Upper lobe of left lung (tissue), 6 donors: ENCODE measurements around the gene PFDN2. TPM values are rescaled to one million over a fixed set of nuclear protein-coding genes. Genes with fewer than 3 reads are reported as not detected.

Experiments used
- ATAC-seq, 2 donors: fragments of 200-7000 bp; cut with Tn5 transposase; one replicate each; pipeline ENCODE4 v1.9.1; 2022; ENCODE audit warnings: mild to moderate bottlenecking in 2 of 2, moderate library complexity in 2 of 2; ENCODE audit not compliant: low FRiP score in 2 of 2
- DNase-seq, 2 donors: peaks; one replicate each; pipeline ENCODE4 v3.0.0-alpha.2; 2019 to 2020
- H3K27ac ChIP-seq, 4 donors: fragments of 200-600 bp; sonication (generic); one replicate each; pipeline ENCODE4 v1.5.1; 2016 to 2019
- H3K27me3 ChIP-seq, 4 donors: fragments of 200-600 bp; sonication (generic); one replicate each; pipeline ENCODE4 v1.5.1; 2017 to 2019
- H3K36me3 ChIP-seq, 4 donors: fragments of 200-600 bp; sonication (generic); one replicate each; pipeline ENCODE4 v1.5.1; 2016 to 2019
- H3K4me1 ChIP-seq, 4 donors: fragments of 200-600 bp; sonication (generic); one replicate each; pipeline ENCODE4 v1.5.1; 2018 to 2019
- H3K4me3 ChIP-seq, 4 donors: fragments of 200-600 bp; sonication (generic); one replicate each; pipeline ENCODE4 v1.5.1; 2017 to 2019; ENCODE audit warnings: mild to moderate bottlenecking in 2 of 4, moderate library complexity in 1 of 4
- H3K9me3 ChIP-seq, 4 donors: fragments of 200-600 bp; sonication (generic); one replicate each; pipeline ENCODE4 v1.5.1; 2018 to 2019
- EP300 ChIP-seq, 4 donors: sonication (generic); formaldehyde crosslinking; IDR thresholded peaks; one replicate each; pipeline ENCODE4 v1.5.1; 2017; ENCODE audit warnings: antibody characterized with exemption in 4 of 4, control low read depth in 2 of 4
- POLR2A ChIP-seq, 4 donors: fragments of 450-650 bp; IDR thresholded peaks; one replicate each; pipeline ENCODE4 v1.5.1; 2016 to 2017; ENCODE audit warnings: antibody characterized with exemption in 4 of 4, mild to moderate bottlenecking in 2 of 4
- POLR2AphosphoS5 ChIP-seq, 2 donors: sonication (generic); formaldehyde crosslinking; IDR thresholded peaks; one replicate each; pipeline ENCODE4 v1.5.1; 2017; ENCODE audit warnings: antibody characterized with exemption in 2 of 2
- WGBS, 2 donors: methylation state at CpG; one replicate each; pipeline ENCODE4 v1.1.5; 2017 to 2018; 5-methylcytosine and 5-hydroxymethylcytosine counted together
- total RNA-seq, 6 donors: library from RNA; depleted of rRNA in 4 of 6; stranded (reverse); fragments of >200 nt in 4 of 6; gene quantifications; one replicate each; pipeline versions ENCODE4 v1.1.0 to v1.2.1, GENCODE V29; 2016 to 2021
- TF ChIP-seq, protein P1 (sequence below), 6 experiments: fragments of 450-650 bp in 4 of 6; fragments of 200-600 bp in 2 of 6; sonication (generic) in 2 of 6; IDR thresholded peaks; one replicate each; pipeline ENCODE4 v1.5.1; 2016 to 2019; ENCODE audit warnings: antibody characterized with exemption in 6 of 6
- donor health status: DM: no; HTN: no; CAD: no; lungs with moderate emphysema.
- donor health status: DM: no; HTN: yes; CAD: no; lungs with severe emphysema.

Gene PFDN2
- total RNA-seq, 6 donors from 2014 or later, result 17.8 to 55.9 (median 41.4) TPM

DNA sequence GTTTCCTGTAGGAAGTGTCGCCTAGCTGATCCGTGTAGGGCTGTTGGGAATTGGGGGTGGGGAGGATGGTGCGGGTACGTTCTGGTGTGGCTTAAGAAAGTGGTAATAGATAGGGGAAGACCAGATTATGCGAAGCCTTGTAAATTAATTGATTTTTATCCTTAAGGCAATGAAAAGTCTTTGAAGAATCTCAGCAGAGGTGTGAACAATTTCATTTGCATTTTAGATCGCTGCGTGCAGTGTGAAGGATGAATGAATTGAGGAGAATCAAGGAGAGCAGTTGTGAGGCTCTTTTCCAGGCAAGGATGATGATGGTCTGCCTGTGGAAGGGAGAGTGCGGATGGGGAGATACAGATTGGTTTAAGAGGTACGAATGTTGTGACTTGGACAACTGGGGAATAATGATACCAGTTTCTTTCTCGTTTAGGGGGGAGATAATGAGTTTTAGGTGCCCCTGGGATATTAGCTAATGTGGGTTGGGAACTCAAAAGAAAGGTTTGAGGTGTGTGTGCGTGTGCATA, 15.4 kb upstream of the PFDN2 start:
- H3K4me3 ChIP-seq, result peak overlapping the region; percentile 44 to 88 (median 70)
- no peak for DNase-seq
- H3K9me3 ChIP-seq, result no peaks in the 10 kb centered on the region
- H3K27me3 ChIP-seq, result no peaks in the 10 kb centered on the region
- WGBS, 2 donors, result 6 to 8% methylated on average over 11 of the region's 11 CpGs
- peak overlapping the region; percentile 97 to 100 (median 98) for H3K27ac ChIP-seq
- ATAC-seq, result no peak
- peaks cover 37 to 60% (median 44%) of the 10 kb centered on the region in 4 donors for H3K4me1 ChIP-seq
- H3K36me3 ChIP-seq, result peaks cover 4 to 19% (median 10%) of the 10 kb centered on the region in 4 donors
- TF ChIP-seq POLR2AphosphoS5 (IDR thresholded peaks at IDR 0.05), result peak in 1 of 2 donors; percentile 76
- TF ChIP-seq POLR2A (IDR thresholded peaks at IDR 0.05), result no peak
- peak in 1 of 4 donors; percentile 51 for TF ChIP-seq EP300 (IDR thresholded peaks at IDR 0.05)

DNA sequence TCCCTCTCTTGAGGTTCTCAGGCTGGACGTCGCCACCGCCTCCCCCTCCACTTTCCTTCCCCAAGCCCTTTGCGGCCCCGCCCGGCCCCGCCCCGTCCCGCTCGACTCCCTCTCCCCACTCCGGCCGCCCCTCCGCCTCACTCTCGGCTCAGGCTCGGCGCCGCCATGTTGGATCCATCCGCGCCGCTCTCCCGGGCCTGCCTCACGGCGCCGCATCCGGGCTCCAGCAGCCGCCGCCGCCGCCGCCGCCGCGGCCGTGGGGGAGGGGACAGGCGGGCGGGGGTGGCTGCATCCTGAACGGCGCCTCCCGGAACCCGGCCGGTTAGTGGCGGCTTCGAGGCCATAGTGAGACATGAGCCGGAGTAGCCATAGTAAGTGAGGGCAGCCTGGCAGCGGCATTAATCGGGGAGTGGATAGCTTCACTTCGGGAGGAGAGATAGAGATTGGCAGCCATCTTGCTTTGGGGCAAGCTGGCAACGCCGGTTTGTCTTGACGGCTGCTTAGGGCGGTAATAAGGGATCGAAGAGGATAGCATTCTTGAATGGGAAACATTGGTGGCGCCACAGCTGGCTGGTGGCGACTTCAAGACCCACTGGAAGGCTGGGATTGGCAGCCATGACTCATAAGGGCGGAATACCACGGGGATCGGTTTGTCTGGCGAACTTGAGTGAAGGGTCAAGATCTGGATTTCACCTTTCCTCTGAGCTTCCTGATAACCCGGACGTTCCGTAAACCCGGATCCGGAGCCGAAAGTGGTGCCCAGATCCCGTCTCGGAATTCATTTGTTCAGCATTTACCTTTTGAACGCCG, 14.8 kb upstream of the PFDN2 start, which contains the start of gene DEDD:
DEDD (minus strand) TSS at position 258 of the 810 bp plus-strand sequence. CDS start 8,205 bp downstream, outside the sequence.
- H3K4me1 ChIP-seq, result peaks cover 37 to 60% (median 47%) of the 10 kb centered on the region in 4 donors

DNA sequence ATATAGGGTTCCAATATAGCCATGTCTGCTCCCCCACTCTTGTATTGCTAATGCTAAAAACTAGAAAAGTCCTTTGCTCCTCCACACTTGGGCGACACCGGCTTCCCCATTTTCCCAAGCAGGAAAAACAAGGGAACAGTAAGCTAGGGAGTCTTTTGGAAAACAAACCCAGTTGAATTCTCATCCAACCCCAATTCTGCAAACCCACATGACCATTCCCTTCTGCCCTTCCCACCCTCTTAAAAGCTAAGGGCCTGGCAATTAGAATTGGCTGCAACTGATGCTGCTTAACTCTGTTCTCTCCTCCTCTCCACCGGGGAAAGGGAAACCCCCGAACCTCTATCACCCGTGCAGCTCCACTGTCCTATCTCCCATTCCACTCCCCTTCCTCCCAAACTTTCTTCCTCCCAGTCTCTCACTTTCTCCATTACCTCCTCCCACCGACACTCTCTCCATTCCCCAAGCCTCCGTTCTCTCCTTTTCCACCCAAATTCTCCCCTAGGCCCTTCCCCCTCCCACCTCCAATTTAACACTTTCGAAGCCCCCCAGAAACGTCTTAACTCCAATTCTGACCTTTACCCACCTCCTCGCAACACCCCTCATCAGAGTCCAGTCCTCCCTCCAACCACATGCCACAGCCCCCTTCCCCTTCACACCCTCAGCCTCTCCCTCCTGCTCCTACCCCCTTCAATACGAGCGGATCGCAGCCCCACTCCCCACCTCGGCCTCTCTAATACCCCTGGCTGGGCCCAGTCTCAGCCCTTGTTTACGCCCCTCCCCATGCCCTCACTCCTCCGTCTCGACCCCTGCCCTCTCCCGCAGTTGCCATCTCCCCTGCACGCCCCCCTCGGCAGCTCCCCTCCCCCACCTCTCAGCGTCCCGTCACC, 13.9 kb upstream of the PFDN2 start:
- DNase-seq (peak in 1 of 2 donors; percentile 41), ATAC-seq (peak; percentile 29 to 58)
- Histone ChIP-seq H3K9me3 (no peaks in the 10 kb centered on the region), H3K27ac (peak overlapping the region; percentile 97 to 100 (median 98)), H3K4me1 (peaks cover 39 to 60% (median 53%) of the 10 kb centered on the region in 4 donors), H3K36me3 (peaks cover 6 to 34% (median 11%) of the 10 kb centered on the region in 4 donors), H3K27me3 (no peaks in the 10 kb centered on the region), H3K4me3 (peak overlapping the region; percentile 65 to 88 (median 78))
- no peak for TF ChIP-seq POLR2AphosphoS5 (IDR thresholded peaks at IDR 0.05)
- TF ChIP-seq POLR2A (IDR thresholded peaks at IDR 0.05), result no peak
- TF ChIP-seq, protein P1, sequence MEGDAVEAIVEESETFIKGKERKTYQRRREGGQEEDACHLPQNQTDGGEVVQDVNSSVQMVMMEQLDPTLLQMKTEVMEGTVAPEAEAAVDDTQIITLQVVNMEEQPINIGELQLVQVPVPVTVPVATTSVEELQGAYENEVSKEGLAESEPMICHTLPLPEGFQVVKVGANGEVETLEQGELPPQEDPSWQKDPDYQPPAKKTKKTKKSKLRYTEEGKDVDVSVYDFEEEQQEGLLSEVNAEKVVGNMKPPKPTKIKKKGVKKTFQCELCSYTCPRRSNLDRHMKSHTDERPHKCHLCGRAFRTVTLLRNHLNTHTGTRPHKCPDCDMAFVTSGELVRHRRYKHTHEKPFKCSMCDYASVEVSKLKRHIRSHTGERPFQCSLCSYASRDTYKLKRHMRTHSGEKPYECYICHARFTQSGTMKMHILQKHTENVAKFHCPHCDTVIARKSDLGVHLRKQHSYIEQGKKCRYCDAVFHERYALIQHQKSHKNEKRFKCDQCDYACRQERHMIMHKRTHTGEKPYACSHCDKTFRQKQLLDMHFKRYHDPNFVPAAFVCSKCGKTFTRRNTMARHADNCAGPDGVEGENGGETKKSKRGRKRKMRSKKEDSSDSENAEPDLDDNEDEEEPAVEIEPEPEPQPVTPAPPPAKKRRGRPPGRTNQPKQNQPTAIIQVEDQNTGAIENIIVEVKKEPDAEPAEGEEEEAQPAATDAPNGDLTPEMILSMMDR (IDR thresholded peaks at IDR 0.05), result no peak
- TF ChIP-seq EP300 (IDR thresholded peaks at IDR 0.05), result no peak
- WGBS, 2 donors, result 3 to 5% methylated on average over 22 of the region's 22 CpGs

More for the DNA sequence above, 14.8 kb upstream of the PFDN2 start, which contains the start of gene DEDD:
- Histone ChIP-seq H3K9me3 (no peaks in the 10 kb centered on the region), H3K27ac (peak within 1 kb of the TSS; percentile 97 to 100 (median 98)), H3K4me3 (peak within 1 kb of the TSS; percentile 65 to 88 (median 78)), H3K27me3 (no peaks in the 10 kb centered on the region), H3K36me3 (peaks cover 6 to 25% (median 11%) of the 10 kb centered on the region in 4 donors)
- TF ChIP-seq POLR2AphosphoS5 (IDR thresholded peaks at IDR 0.05) (peak; percentile 13 to 34), POLR2A (IDR thresholded peaks at IDR 0.05) (peak in 3 of 4 donors; percentile 34 to 70 (median 55)), EP300 (IDR thresholded peaks at IDR 0.05) (peak in 2 of 4 donors; percentile 18 to 93)
- TF ChIP-seq, protein P1 (IDR thresholded peaks at IDR 0.05), result peak in 1 of 6 experiments; percentile 19
- 0% methylated on average over 15 to 40 of the region's 68 CpGs for WGBS, 2 donors
- peak; percentile 96 for DNase-seq
- peak; percentile 96 for ATAC-seq

DNA sequence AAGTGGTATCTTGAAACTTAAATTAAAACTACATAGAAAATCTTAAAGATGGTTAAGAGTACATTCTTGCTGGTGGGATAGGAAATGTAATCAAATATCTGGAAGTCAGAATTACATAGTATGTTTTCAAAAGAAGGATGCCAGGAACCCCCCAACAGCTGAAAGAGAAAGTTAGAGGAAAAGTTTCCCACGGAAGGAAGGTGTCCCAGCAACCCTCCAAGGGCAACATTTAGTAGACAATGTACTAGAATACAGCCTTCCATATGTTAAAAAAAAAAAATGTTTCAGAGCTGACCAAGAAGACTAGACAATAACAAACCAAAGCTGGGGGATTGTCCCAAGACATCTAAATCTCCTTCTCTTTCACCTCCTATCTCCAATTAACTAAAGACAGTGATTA, 12.4 kb upstream of the PFDN2 start:
- 45 to 62% methylated on average over 1 of the region's 1 CpG for WGBS, 2 donors
- H3K9me3 ChIP-seq, result no peaks in the 10 kb centered on the region
- no peak overlapping the region for H3K4me3 ChIP-seq
- TF ChIP-seq POLR2AphosphoS5 (IDR thresholded peaks at IDR 0.05) (no peak), POLR2A (IDR thresholded peaks at IDR 0.05) (no peak), EP300 (IDR thresholded peaks at IDR 0.05) (no peak)
- TF ChIP-seq, protein P1 (IDR thresholded peaks at IDR 0.05), result no peak
- DNase-seq (no peak), ATAC-seq (no peak)
- H3K36me3 ChIP-seq, result peaks cover 6 to 49% (median 20%) of the 10 kb centered on the region in 4 donors
- H3K27ac ChIP-seq, result peak overlapping the region in 2 of 4 donors; percentile 44 to 98
- H3K27me3 ChIP-seq, result no peaks in the 10 kb centered on the region
- H3K4me1 ChIP-seq, result peaks cover 39 to 60% (median 52%) of the 10 kb centered on the region in 4 donors
